ENCODE data around the gene MAPK8IP2.

GRCh38 chr22:50575426-50575941, 25.1 kb upstream of the MAPK8IP2 start:
- no peak for TF ChIP-seq POLR2A (IDR thresholded peaks at IDR 0.05)
- TF ChIP-seq CTCF (IDR thresholded peaks at IDR 0.05) = no peak
